OCI-LY1 (cell line): Measurements from ENCODE around the gene WDR36.

Source experiments
- EZH2 ChIP-seq: fragments of 200-600 bp; sonication (generic), shearing (Covaris generic); IDR thresholded peaks from 2 replicates; pipeline ENCODE4 v1.8.0; 2017; ENCODE audit warnings: borderline replicate concordance, mixed run types, mild to moderate bottlenecking, antibody characterized with exemption, low read length, moderate library complexity, mixed read lengths
- TF ChIP-seq, protein P1 (sequence below): fragments of 200-600 bp; sonication (generic), shearing (Covaris generic); IDR thresholded peaks from 2 replicates; pipeline ENCODE4 v1.5.1; 2017; ENCODE audit warnings: mild to moderate bottlenecking, antibody characterized with exemption, low read length, moderate library complexity, mixed read lengths

- TF ChIP-seq, protein P1, sequence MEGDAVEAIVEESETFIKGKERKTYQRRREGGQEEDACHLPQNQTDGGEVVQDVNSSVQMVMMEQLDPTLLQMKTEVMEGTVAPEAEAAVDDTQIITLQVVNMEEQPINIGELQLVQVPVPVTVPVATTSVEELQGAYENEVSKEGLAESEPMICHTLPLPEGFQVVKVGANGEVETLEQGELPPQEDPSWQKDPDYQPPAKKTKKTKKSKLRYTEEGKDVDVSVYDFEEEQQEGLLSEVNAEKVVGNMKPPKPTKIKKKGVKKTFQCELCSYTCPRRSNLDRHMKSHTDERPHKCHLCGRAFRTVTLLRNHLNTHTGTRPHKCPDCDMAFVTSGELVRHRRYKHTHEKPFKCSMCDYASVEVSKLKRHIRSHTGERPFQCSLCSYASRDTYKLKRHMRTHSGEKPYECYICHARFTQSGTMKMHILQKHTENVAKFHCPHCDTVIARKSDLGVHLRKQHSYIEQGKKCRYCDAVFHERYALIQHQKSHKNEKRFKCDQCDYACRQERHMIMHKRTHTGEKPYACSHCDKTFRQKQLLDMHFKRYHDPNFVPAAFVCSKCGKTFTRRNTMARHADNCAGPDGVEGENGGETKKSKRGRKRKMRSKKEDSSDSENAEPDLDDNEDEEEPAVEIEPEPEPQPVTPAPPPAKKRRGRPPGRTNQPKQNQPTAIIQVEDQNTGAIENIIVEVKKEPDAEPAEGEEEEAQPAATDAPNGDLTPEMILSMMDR = no peak
- TF ChIP-seq EZH2 = no peak
Measured at GRCh38 chr5:111170279-111170678, 78.1 kb downstream of the WDR36 start.
